ENCODE data around the gene OGG1.
A peak's percentile ranks its signal among the peaks of the same experiment; 100 is the strongest.

Gene OGG1

GRCh38 chr3:9718118-9718517 is 31.6 kb upstream of the OGG1 start:
- CTCF ChIA-PET, result interaction anchor here (0.8 to 1.6 kb wide), 4 partner anchors 10 to 215 kb away, joined by 3 to 5 read pairs (median 3); no protein-coding TSS in a partner anchor
- Histone ChIP-seq H3K4me1 (ENCODE audit: control insufficient read depth, insufficient read depth, low read length) (no peaks in the 10 kb centered on the region), H3K4me3 (ENCODE audit: low read depth, low read length) (no peak overlapping the region), H3K9me3 (ENCODE audit: control insufficient read depth, insufficient read depth, low read depth, low read length) (no peaks in the 10 kb centered on the region), H3K27ac (ENCODE audit: extremely low read depth, low read depth, low read length) (no peak overlapping the region), H3K36me3 (ENCODE audit: control insufficient read depth in 2 of 2, insufficient read depth in 1 of 2, low read length in 2 of 2) (no peaks in the 10 kb centered on the region)
- POLR2A ChIA-PET, result no interaction called here
- 0 out of 2 replicates have a peak, but pooled peaks have one; percentile 4 for TF ChIP-seq ZBTB17 (tag by site-specific recombination; IDR thresholded peaks at IDR 0.05)
- TF ChIP-seq ZNF837 (tag by site-specific recombination; IDR thresholded peaks at IDR 0.05), result no peak

GRCh38 chr3:9721015-9721699 is 28.6 kb upstream of the OGG1 start:
- Histone ChIP-seq H3K4me3 (ENCODE audit: low read depth, low read length) (no peak overlapping the region), H3K36me3 (ENCODE audit: control insufficient read depth in 2 of 2, insufficient read depth in 1 of 2, low read length in 2 of 2) (no peaks in the 10 kb centered on the region), H3K4me1 (ENCODE audit: control insufficient read depth, insufficient read depth, low read length) (no peaks in the 10 kb centered on the region), H3K27ac (ENCODE audit: extremely low read depth, low read depth, low read length) (no peak overlapping the region), H3K9me3 (ENCODE audit: control insufficient read depth, insufficient read depth, low read depth, low read length) (no peaks in the 10 kb centered on the region)
- CTCF ChIA-PET, result interaction anchor here (0.7 to 1.4 kb wide), 4 partner anchors 128 to 220 kb away, joined by 3 to 6 read pairs (median 3); no protein-coding TSS in a partner anchor
- POLR2A ChIA-PET, result interaction anchor here (0.7 to 2.0 kb wide), 4 partner anchors 10 to 555 kb away, joined by 3 to 4 read pairs (median 4); partner anchors contain the start of genes ARPC4, BRPF1, OGG1 and TADA3
- TF ChIP-seq KLF9 (tag by site-specific recombination; IDR thresholded peaks at IDR 0.05; ENCODE audit: low read depth) (no peak), ZSCAN23 (tag by site-specific recombination; IDR thresholded peaks at IDR 0.05) (no peak), ZNF518A (tag by site-specific recombination; conservative IDR thresholded peaks at IDR 0.05; ENCODE audit: low read depth) (no peak), KLF10 (tag by site-specific recombination; IDR thresholded peaks at IDR 0.05) (no peak), ZNF785 (tag by site-specific recombination; IDR thresholded peaks at IDR 0.05) (no peak), CTCF (tag by site-specific recombination; IDR thresholded peaks at IDR 0.05) (no peak), MEIS1 (CRISPR knock-in tag; IDR thresholded peaks at IDR 0.05; ENCODE audit: borderline replicate concordance) (no peak), PBX3 (CRISPR knock-in tag; IDR thresholded peaks at IDR 0.05) (no peak), MZF1 (tag by site-specific recombination; IDR thresholded peaks at IDR 0.05; ENCODE audit: borderline replicate concordance) (no peak), ZFHX2 (tag by site-specific recombination; conservative IDR thresholded peaks at IDR 0.05) (no peak), ZNF670 (tag by site-specific recombination; IDR thresholded peaks at IDR 0.05; ENCODE audit: low read depth) (no peak), ZNF146 (tag by site-specific recombination; IDR thresholded peaks at IDR 0.05) (no peak), HOXA7 (CRISPR knock-in tag; IDR thresholded peaks at IDR 0.05; ENCODE audit: borderline replicate concordance) (no peak), ZNF2 (tag by site-specific recombination; IDR thresholded peaks at IDR 0.05) (no peak), KLF8 (tag by site-specific recombination; IDR thresholded peaks at IDR 0.05) (no peak), ZNF704 (tag by site-specific recombination; IDR thresholded peaks at IDR 0.05) (no peak)

All from HEK293 (cell line).